Calu3 (cell line): ENCODE measurements around the gene SEC24A. TPM values are rescaled to one million over a fixed set of nuclear protein-coding genes. Genes with fewer than 3 reads are reported as not detected.

Source experiments
- BruUV-seq: library from RNA; stranded (reverse); fragments of 400-500 nt; replicated peaks from 2 replicates; lab custom pipeline; 2021; lab: Mats Ljungman, UMichigan
- CTCF ChIA-PET: fragments of 300-600 bp; sonication (Branson Sonifier 250); formaldehyde crosslinking; loops from one replicate; lab custom pipeline; 2022; ENCODE audit warnings: antibody characterized with exemption; lab: Charles Lee
- DNase-seq: peaks from one replicate; pipeline ENCODE4 v3.0.0; 2022
- H3K27ac Mint-ChIP-seq: one replicate; pipeline ENCODE4 v1.8.0; 2022; ENCODE audit warnings: mixed read lengths; ENCODE audit not compliant: unreplicated experiment
- H3K27me3 Mint-ChIP-seq: one replicate; pipeline ENCODE4 v1.8.0; 2022; ENCODE audit warnings: mixed read lengths; ENCODE audit not compliant: unreplicated experiment
- H3K36me3 Mint-ChIP-seq: one replicate; pipeline ENCODE4 v1.8.0; 2022; ENCODE audit warnings: mild to moderate bottlenecking, moderate library complexity, mixed read lengths; ENCODE audit not compliant: insufficient read depth, unreplicated experiment
- H3K4me1 Mint-ChIP-seq: one replicate; pipeline ENCODE4 v1.8.0; 2022; ENCODE audit warnings: mild to moderate bottlenecking, low read depth, mixed read lengths; ENCODE audit not compliant: unreplicated experiment
- H3K4me3 Mint-ChIP-seq: one replicate; pipeline ENCODE4 v1.8.0; 2022; ENCODE audit warnings: mild to moderate bottlenecking, low read depth, moderate library complexity, mixed read lengths; ENCODE audit not compliant: unreplicated experiment
- H3K9me3 Mint-ChIP-seq: one replicate; pipeline ENCODE4 v1.8.0; 2022; ENCODE audit warnings: low read depth, mixed read lengths; ENCODE audit not compliant: unreplicated experiment
- intact Hi-C: fragments of 100-400 bp; cut with micrococcal nuclease; formaldehyde crosslinking; loops from one replicate; pipeline ENCODE4 v1.10.0; 2022; ENCODE audit not compliant: unreplicated experiment
- total RNA-seq: library from RNA; stranded (reverse); gene quantifications from 2 replicates; pipeline ENCODE4 v1.2.3, GENCODE V29; 2022
- TF ChIP-seq, protein P1 (sequence below): fragments of 200-600 bp; IDR thresholded peaks from one replicate; pipeline ENCODE4 v1.8.0; 2022; ENCODE audit warnings: antibody characterized with exemption; ENCODE audit not compliant: unreplicated experiment

SEC24A gene
- total RNA-seq, 1 experiment from 2014 or later = 35.2 TPM

DNA sequence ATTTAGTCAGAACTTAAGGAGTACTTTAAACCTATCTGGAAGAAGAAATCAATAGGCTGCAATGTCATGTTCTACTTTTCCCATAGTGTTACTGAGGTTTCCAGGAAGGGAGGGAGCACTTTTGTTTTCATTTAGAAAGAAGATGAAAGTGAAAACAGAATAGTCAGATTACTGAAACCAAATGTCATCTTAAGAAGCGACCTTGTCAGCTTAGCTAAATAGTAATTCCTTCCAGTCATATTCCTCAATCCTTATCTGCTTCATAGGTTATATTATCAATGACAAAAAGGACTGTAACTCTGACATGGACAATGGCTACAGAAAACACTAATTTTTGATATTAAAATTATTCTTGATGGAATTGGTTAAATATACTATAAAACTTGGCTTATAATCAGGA is 43.7 kb upstream of the SEC24A start:
- BruUV-seq = no TSS peak
- CTCF ChIA-PET = no interaction called here

GRCh38 chr5:134606726-134607125 is 41.9 kb upstream of the SEC24A start:
- TF ChIP-seq, protein P1, sequence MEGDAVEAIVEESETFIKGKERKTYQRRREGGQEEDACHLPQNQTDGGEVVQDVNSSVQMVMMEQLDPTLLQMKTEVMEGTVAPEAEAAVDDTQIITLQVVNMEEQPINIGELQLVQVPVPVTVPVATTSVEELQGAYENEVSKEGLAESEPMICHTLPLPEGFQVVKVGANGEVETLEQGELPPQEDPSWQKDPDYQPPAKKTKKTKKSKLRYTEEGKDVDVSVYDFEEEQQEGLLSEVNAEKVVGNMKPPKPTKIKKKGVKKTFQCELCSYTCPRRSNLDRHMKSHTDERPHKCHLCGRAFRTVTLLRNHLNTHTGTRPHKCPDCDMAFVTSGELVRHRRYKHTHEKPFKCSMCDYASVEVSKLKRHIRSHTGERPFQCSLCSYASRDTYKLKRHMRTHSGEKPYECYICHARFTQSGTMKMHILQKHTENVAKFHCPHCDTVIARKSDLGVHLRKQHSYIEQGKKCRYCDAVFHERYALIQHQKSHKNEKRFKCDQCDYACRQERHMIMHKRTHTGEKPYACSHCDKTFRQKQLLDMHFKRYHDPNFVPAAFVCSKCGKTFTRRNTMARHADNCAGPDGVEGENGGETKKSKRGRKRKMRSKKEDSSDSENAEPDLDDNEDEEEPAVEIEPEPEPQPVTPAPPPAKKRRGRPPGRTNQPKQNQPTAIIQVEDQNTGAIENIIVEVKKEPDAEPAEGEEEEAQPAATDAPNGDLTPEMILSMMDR = no peak

More for the DNA sequence above, 43.7 kb upstream of the SEC24A start:
- intact Hi-C loops = no loop called here
- TF ChIP-seq, protein P1 = no peak
- no peak overlapping the region for H3K27ac Mint-ChIP-seq
- H3K36me3 Mint-ChIP-seq = peaks cover 40% of the 10 kb centered on the region
- H3K4me1 Mint-ChIP-seq = peaks cover 11% of the 10 kb centered on the region
- no peak overlapping the region for H3K4me3 Mint-ChIP-seq
- H3K9me3 Mint-ChIP-seq = no peaks in the 10 kb centered on the region
- DNase-seq = no peak
- no peaks in the 10 kb centered on the region for H3K27me3 Mint-ChIP-seq

DNA sequence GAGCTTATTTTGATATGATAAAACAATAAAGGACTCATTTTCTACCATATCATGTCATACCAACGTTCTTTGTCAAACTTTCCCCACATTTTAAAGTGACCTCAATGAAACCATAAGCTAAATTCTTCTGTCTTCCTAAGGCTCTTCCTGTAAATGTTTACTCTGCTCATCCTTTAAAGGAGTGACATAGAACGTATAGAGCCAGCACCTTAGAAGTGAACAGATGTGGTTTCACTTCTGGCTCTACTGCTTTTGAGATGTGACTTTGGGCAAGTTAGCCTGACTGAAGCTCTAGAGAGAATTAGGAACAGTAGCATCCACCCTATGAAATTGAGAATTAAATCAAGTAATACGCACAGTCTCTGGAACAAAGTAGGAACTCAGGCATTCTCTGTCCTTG is 40.0 kb upstream of the SEC24A start:
- CTCF ChIA-PET = interaction anchor here (0.7 to 1.5 kb wide), 4 partner anchors 17 to 130 kb away, joined by 3 to 8 read pairs (median 6); partner anchors contain the start of gene CAMLG
- intact Hi-C loops = no loop called here
- no TSS peak for BruUV-seq
- Mint-ChIP-seq H3K27ac (peak overlapping the region; percentile 81), H3K27me3 (no peaks in the 10 kb centered on the region), H3K36me3 (peaks cover 54% of the 10 kb centered on the region), H3K4me3 (no peak overlapping the region), H3K9me3 (no peaks in the 10 kb centered on the region), H3K4me1 (peaks cover 18% of the 10 kb centered on the region)
- DNase-seq = no peak
- TF ChIP-seq, protein P1 = no peak

More at GRCh38 chr5:134606726-134607125, 41.9 kb upstream of the SEC24A start:
- intact Hi-C loops = no loop called here
- no TSS peak for BruUV-seq
- DNase-seq = no peak
- H3K4me3 Mint-ChIP-seq = no peak overlapping the region
- CTCF ChIA-PET = interaction anchor here (2.1 kb wide), 1 partner anchor 20 kb away, joined by 9 read pairs; no protein-coding TSS in a partner anchor
- H3K27ac Mint-ChIP-seq = no peak overlapping the region
- H3K27me3 Mint-ChIP-seq = no peaks in the 10 kb centered on the region
- peaks cover 48% of the 10 kb centered on the region for H3K36me3 Mint-ChIP-seq
- peaks cover 11% of the 10 kb centered on the region for H3K4me1 Mint-ChIP-seq
- H3K9me3 Mint-ChIP-seq = no peaks in the 10 kb centered on the region

GRCh38 chr5:134609232-134609851 is 39.2 kb upstream of the SEC24A start:
- H3K4me1 Mint-ChIP-seq = peaks cover 18% of the 10 kb centered on the region
- intact Hi-C loops = no loop called here
- CTCF ChIA-PET = interaction anchor here (0.6 to 1.5 kb wide), 3 partner anchors 22 to 85 kb away, joined by 3 to 8 read pairs (median 3); no protein-coding TSS in a partner anchor
- peaks cover 51% of the 10 kb centered on the region for H3K36me3 Mint-ChIP-seq
- H3K9me3 Mint-ChIP-seq = no peaks in the 10 kb centered on the region
- no peak overlapping the region for H3K4me3 Mint-ChIP-seq
- TF ChIP-seq, protein P1 = no peak
- no peak for DNase-seq
- BruUV-seq = no TSS peak
- H3K27me3 Mint-ChIP-seq = no peaks in the 10 kb centered on the region
- H3K27ac Mint-ChIP-seq = peak overlapping the region; percentile 81
